Ascending aorta (tissue), 2 donors: ENCODE data around the gene ITSN1. TPM values are rescaled to one million over a fixed set of nuclear protein-coding genes. Genes with fewer than 3 reads are reported as not detected.
A peak's percentile ranks its signal among the peaks of the same experiment; 100 is the strongest.
"Not testable (repeated sequence)": the region's sequence is repeated elsewhere in the genome, so short reads cannot be mapped to it uniquely, and the experiment has no call there.

Experiments
- DNase-seq, 2 donors: peaks; one replicate each; pipeline ENCODE4 v3.0.0-alpha.2; 2019; ENCODE audit warnings: low spot score in 2 of 2
- H3K27ac ChIP-seq, 2 donors: fragments of 200-600 bp; sonication (generic); one replicate each; pipeline ENCODE4 v1.5.1; 2016 to 2017; ENCODE audit warnings: mild to moderate bottlenecking in 1 of 2
- H3K27me3 ChIP-seq: fragments of 200-600 bp; sonication (generic); one replicate; pipeline ENCODE4 v1.5.1; 2017
- H3K36me3 ChIP-seq, 2 donors: fragments of 200-600 bp; sonication (generic); one replicate each; pipeline ENCODE4 v1.5.1; 2016
- H3K4me1 ChIP-seq, 2 donors: fragments of 200-600 bp; sonication (generic); one replicate each; pipeline ENCODE4 v1.5.1; 2016 to 2017; ENCODE audit warnings: mild to moderate bottlenecking in 1 of 2
- H3K4me3 ChIP-seq, 2 donors: fragments of 200-600 bp; sonication (generic); one replicate each; pipeline ENCODE4 v1.5.1; 2016 to 2017; ENCODE audit warnings: mild to moderate bottlenecking in 1 of 2
- H3K9me3 ChIP-seq, 2 donors: fragments of 200-600 bp; sonication (generic); one replicate each; pipeline ENCODE4 v1.5.1; 2016
- CTCF ChIP-seq, 3 experiments: fragments of 200-600 bp in 2 of 3; fragments of 450-650 bp in 1 of 3; sonication (generic) in 2 of 3; IDR thresholded peaks; one replicate each; pipeline ENCODE4 v1.5.1; 2016 to 2019; ENCODE audit warnings: antibody characterized with exemption in 3 of 3, mild to moderate bottlenecking in 1 of 3, moderate library complexity in 1 of 3
- intact Hi-C: fragments of 100-400 bp; cut with DNase I; formaldehyde crosslinking; loops from one replicate; pipeline ENCODE4 v1.15.1; 2023
- total RNA-seq: library from RNA; depleted of rRNA; stranded (reverse); fragments of >200 nt; gene quantifications from one replicate; pipeline ENCODE4 v1.1.0, GENCODE V29; 2016

Gene ITSN1
- total RNA-seq, 1 donor from 2014 or later: 95.0 TPM

- Histone ChIP-seq H3K4me1 (no peaks in the 10 kb centered on the region), H3K9me3 (no peaks in the 10 kb centered on the region), H3K27me3 (no peaks in the 10 kb centered on the region), H3K27ac (no peak overlapping the region), H3K36me3 (peaks cover 26 to 44% of the 10 kb centered on the region in 2 donors), H3K4me3 (no peak overlapping the region)
- no peak for TF ChIP-seq CTCF (IDR thresholded peaks at IDR 0.05)
- intact Hi-C loops: loop anchor here (10.0 kb wide), 1 partner anchor 805 kb away; a partner anchor contains a TSS
- no peak for DNase-seq
Observed at GRCh38 chr21:33619726-33620125, 22.6 kb upstream of the ITSN1 start.

- Histone ChIP-seq H3K27ac (no peak overlapping the region), H3K27me3 (no peaks in the 10 kb centered on the region), H3K36me3 (peaks cover 28% of the 10 kb centered on the region in 2 donors), H3K4me1 (no peaks in the 10 kb centered on the region), H3K9me3 (no peaks in the 10 kb centered on the region), H3K4me3 (no peak overlapping the region)
- intact Hi-C loops: loop anchor here (10.0 kb wide), 1 partner anchor 807 kb away; a partner anchor contains a TSS
- TF ChIP-seq CTCF (IDR thresholded peaks at IDR 0.05): no peak
- no peak for DNase-seq
Observed at GRCh38 chr21:33622253-33622652, 20.0 kb upstream of the ITSN1 start.

GRCh38 chr21:33626151-33626550, 16.1 kb upstream of the ITSN1 start:
- not testable (repeated sequence) for DNase-seq, H3K4me1 ChIP-seq, H3K27me3 ChIP-seq, H3K27ac ChIP-seq, H3K9me3 ChIP-seq, H3K4me3 ChIP-seq
- intact Hi-C loops: loop anchor here (10.0 kb wide), 1 partner anchor 811 kb away; a partner anchor contains a TSS
- peaks cover 26 to 33% of the 10 kb centered on the region in 2 donors for H3K36me3 ChIP-seq

- H3K27ac ChIP-seq: no peak overlapping the region
- H3K36me3 ChIP-seq: peaks cover 10 to 11% of the 10 kb centered on the region in 2 donors
- DNase-seq: no peak
- H3K27me3 ChIP-seq: no peaks in the 10 kb centered on the region
- no peak overlapping the region for H3K4me3 ChIP-seq
- no peaks in the 10 kb centered on the region for H3K9me3 ChIP-seq
- no peak for TF ChIP-seq CTCF (IDR thresholded peaks at IDR 0.05)
- no peaks in the 10 kb centered on the region for H3K4me1 ChIP-seq
- intact Hi-C loops: no loop called here
Observed at GRCh38 chr21:33634254-33634653, 8.0 kb upstream of the ITSN1 start.

GRCh38 chr21:33640697-33641351, 1.5 kb upstream of the ITSN1 start:
- H3K27ac ChIP-seq: peak overlapping the region; percentile 79 to 84
- intact Hi-C loops: loop anchor here (5.0 to 10.0 kb wide), 3 partner anchors 121 to 914 kb away; partner anchors contain the start of gene SYNJ1

More at GRCh38 chr21:33640697-33641351, 1.5 kb upstream of the ITSN1 start:
- H3K9me3 ChIP-seq: no peaks in the 10 kb centered on the region
- H3K36me3 ChIP-seq: no peaks in the 10 kb centered on the region
- peak overlapping the region; percentile 93 to 100 for H3K4me3 ChIP-seq
- no peak for TF ChIP-seq CTCF (IDR thresholded peaks at IDR 0.05)
- DNase-seq: no peak
- no peaks in the 10 kb centered on the region for H3K27me3 ChIP-seq
- H3K4me1 ChIP-seq: peaks cover 4 to 18% of the 10 kb centered on the region in 2 donors
